ENCODE measurements around the gene DGKD.

DNA sequence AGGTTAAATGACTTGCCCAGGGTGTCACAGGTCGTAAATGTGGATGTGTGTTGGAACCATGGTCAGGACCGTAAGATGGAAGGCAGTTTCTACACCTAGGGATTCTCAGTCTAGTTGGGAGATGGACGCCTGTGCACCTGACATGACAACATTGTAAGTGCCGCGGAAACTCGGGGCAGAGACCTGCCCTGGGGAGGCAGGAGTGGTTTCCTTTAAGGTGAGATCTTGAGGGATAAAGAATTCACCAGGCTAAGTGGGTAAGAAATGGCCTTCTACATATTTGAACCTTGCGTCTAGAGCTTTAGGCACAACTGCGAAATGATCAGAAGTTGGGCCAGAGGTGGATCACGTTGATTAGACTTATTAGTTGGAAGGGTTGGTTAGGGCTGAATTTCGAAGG lies 1.6 kb downstream of the DGKD start:
- TF ChIP-seq, protein P1, sequence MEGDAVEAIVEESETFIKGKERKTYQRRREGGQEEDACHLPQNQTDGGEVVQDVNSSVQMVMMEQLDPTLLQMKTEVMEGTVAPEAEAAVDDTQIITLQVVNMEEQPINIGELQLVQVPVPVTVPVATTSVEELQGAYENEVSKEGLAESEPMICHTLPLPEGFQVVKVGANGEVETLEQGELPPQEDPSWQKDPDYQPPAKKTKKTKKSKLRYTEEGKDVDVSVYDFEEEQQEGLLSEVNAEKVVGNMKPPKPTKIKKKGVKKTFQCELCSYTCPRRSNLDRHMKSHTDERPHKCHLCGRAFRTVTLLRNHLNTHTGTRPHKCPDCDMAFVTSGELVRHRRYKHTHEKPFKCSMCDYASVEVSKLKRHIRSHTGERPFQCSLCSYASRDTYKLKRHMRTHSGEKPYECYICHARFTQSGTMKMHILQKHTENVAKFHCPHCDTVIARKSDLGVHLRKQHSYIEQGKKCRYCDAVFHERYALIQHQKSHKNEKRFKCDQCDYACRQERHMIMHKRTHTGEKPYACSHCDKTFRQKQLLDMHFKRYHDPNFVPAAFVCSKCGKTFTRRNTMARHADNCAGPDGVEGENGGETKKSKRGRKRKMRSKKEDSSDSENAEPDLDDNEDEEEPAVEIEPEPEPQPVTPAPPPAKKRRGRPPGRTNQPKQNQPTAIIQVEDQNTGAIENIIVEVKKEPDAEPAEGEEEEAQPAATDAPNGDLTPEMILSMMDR (conservative IDR thresholded peaks at IDR 0.05 in 1 of 2, IDR thresholded peaks at IDR 0.05 in 1 of 2; ENCODE audit: low read depth in 1 of 2, low read length in 2 of 2), result no peak
- TF ChIP-seq EZH2 (IDR thresholded peaks at IDR 0.05; ENCODE audit: low read length, missing control alignments), result no peak

Data from fibroblast of lung (primary cell).